A172 (cell line): Measurements from ENCODE around the gene PDZD2. TPM values are rescaled to one million over a fixed set of nuclear protein-coding genes. Genes with fewer than 3 reads are reported as not detected.
"Not testable (repeated sequence)": the region's sequence is repeated elsewhere in the genome, so short reads cannot be mapped to it uniquely, and the experiment has no call there.

Source experiments
- DNase-seq: peaks from one replicate; pipeline ENCODE4 v3.0.0-alpha.2; 2015; ENCODE audit warnings: low spot score
- total RNA-seq: library from RNA; depleted of rRNA; stranded (reverse); fragments of >200 nt; shearing (Covaris generic); gene quantifications from 2 replicates; pipeline ENCODE4 v1.2.3, GENCODE V29; 2014

Gene PDZD2
- total RNA-seq, 1 experiment from 2014 or later, result 0.16 TPM

DNA sequence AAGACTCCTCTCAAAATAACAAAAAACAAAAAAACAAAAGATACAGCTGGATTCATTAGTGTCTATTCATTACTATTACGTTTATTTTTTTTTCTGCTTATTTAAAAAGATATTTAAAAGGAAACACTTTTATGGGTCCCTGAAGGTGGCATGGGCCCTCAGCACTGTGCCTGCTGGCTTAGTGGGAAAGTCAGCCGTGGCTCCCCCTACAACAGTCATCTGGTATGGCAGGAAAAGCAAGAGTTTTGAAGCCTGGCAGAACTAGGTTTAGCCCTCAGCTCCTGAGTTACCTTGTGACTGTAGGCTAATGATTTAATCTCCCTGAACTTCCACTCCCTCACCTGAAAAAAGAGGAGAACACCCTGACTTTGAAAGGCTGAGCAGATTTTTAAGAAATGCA is 399.6 kb downstream of the PDZD2 start:
- DNase-seq, result no peak

- not testable (repeated sequence) for DNase-seq
Observed at GRCh38 chr5:32039133-32039532, 400.2 kb downstream of the PDZD2 start.

- DNase-seq, result not testable (repeated sequence)
Observed at GRCh38 chr5:32039601-32040000, 400.7 kb downstream of the PDZD2 start.

DNA sequence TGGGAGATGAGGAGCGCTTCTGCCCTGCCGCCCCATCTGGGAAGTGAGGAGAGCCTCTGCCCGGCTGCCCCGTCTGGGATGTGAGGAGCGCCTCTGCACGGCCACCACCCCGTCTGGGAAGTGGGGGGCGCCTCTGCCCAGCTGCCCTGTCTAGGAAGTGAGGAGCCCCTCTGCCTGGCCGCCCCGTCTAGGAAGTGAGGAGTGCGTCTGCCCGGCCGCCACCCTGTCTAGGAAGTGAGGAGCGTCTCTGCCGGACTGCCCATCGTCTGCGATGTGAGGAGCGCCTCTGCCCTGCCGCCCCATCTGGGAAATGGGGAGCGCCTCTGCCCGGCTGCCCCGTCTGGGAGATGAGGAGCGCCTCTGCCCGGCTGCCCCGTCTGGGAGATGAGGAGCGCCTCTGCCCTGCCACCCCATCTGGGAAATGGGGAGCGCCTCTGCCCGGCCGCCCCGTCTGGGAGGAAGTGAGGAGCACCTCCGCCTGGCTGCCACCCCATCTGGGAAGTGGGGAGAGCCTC is 401.3 kb downstream of the PDZD2 start:
- not testable (repeated sequence) for DNase-seq

DNA sequence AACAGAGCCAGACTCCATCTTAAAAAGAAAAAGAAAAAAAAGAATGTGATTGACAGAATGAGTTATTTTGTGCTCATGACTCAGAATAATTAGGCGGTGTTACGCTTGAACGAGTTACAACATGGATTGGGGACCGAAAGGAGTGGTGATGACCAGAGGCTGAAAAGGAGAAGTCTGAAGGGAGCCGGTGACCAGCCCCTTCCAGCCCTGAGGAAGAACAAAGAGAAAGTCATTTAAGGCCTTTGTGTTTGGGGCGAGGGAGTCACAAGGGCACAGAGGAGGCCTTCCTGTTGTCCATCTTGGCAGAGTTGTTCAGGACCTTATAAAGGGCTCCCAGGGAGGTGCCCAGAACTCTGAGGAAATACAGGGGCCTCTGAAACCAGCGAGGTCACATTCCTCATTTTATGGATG is 403.6 kb downstream of the PDZD2 start:
- DNase-seq, result peak; percentile 29

GRCh38 chr5:32043105-32043504 is 404.2 kb downstream of the PDZD2 start:
- no peak for DNase-seq

DNA sequence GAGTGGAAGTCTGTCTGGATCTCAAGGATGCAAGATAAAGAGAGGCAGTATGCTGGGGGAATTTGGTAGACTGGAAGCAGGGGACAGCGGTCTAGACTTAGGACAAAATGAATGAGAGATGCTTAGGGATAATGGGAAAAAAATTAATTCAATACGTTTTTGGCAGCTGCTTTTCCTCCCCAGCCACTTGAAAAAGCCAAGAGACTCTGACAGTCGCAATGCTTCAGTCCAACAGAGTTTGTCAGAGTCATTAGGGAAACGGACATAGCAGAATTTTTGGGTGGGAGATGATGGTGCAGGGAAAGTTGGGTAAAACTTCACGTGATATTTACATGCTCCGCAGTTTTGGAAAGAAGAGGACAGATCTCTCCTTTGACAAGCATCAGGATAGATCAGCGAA is 405.5 kb downstream of the PDZD2 start:
- DNase-seq, result no peak

DNA sequence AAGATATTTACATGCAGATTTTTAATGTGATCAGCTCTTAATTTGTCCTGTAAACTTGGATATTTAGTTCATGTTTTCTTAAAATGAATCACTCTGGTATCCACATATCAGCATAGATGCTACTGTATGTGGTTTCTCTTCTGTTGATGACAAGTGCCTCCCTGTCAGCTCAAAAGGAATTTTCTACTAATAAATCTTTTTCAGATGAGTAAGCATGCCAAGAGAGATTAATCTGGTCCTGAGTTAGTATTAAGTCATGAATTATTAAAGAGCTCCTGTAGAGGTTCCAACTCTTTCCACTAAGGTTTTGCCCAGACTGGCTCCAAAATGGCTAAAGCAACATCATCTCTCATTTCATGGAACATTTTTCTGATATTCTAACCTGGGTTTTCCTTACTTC is 406.0 kb downstream of the PDZD2 start:
- peak; percentile 92 for DNase-seq

- no peak for DNase-seq
Observed at GRCh38 chr5:32047056-32047455, 408.1 kb downstream of the PDZD2 start.

GRCh38 chr5:32051796-32052195 is 412.9 kb downstream of the PDZD2 start:
- DNase-seq, result no peak

GRCh38 chr5:32055891-32056866 is 417.2 kb downstream of the PDZD2 start:
- no peak for DNase-seq

DNA sequence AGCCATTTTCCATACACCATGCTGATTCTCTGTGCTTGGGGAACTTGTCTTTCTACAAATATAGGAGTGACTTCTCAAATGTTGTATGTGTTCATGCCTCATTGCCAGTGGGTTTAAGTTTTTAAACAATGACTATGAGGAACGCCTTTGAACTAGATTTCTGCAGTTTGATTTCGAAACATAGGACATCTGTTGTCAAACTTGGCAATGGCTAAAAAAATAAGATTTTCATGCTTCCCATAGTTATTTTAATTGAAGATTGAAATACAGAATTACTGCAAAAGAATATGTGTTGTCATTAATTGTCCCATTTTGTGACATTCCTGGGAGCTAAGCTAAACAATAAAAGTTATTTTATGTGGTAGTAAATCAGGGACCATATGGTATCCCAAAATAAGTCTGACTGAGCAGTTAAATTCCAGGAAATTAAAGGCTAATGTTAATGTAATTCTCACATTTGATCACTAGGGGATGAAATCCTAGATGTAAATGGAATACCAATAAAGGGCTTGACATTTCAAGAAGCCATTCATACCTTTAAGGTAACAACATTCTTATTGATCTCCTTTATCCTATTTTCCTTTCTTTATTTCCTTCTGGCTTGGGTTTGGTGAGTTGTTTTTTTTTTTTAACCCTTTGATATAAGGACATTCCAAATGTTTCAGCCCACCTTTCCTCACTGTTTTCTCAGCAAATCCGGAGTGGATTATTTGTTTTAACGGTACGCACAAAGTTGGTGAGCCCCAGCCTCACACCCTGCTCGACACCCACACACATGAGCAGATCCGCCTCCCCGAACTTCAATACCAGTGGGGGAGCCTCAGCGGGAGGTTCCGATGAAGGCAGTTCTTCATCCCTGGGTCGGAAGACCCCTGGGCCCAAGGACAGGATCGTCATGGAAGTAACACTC is 418.5 kb downstream of the PDZD2 start:
- DNase-seq, result no peak

- DNase-seq, result no peak
Observed at GRCh38 chr5:32058101-32058500, 419.2 kb downstream of the PDZD2 start.

GRCh38 chr5:32058997-32059396 is 420.1 kb downstream of the PDZD2 start:
- no peak for DNase-seq

GRCh38 chr5:32059761-32060530 is 421.0 kb downstream of the PDZD2 start:
- DNase-seq, result no peak

DNA sequence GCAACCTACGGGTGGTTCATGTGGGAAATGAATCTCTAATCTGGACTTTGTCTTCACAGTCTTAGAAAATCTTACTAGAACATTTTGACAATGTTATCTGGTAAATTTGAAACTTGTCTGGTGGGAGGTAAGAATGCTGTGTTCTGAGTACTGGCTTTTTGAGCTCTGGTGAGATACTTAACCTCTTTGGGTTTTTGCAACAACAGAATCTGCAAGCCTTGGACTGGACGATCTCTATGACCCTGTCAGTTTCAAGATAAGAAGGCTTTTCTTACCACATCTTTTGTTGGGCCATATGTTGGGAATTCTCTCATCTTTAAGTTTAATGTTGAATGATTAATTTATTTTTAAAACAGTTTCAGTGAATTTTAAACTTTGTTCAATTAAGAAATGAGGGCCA is 422.3 kb downstream of the PDZD2 start:
- no peak for DNase-seq

- DNase-seq, result no peak
Observed at GRCh38 chr5:32066448-32066847, 427.5 kb downstream of the PDZD2 start.

DNA sequence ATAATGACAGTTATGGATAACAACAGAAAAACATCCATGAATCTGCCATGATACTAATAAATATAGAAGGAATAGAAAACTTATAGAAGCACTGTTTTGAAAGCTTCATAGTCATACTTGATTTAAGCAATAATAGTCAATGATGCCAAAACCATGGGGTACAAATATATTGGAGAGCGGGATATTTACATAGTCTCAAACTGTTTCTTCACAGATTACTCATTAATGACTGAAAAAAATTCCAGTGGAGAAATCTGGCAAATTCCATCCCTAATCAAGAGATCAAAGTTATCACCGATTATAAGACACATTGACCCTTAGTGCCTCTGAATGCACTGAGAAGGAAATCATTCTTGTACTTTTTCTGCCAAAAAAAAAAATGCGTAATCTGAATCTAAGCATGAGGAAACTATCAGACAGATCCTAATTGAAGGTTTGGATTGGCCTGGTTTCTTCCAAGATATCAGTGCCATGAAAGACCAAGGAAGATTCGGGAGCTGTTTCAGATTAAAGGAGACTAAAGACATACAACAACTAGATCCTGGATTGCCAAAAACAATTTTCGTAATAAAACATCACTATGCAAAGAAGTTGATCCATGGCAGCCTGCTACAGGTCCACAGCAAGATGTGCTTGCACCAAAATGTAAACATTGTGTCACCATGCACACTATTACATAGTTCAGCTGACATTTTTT is 429.0 kb downstream of the PDZD2 start:
- no peak for DNase-seq

DNA sequence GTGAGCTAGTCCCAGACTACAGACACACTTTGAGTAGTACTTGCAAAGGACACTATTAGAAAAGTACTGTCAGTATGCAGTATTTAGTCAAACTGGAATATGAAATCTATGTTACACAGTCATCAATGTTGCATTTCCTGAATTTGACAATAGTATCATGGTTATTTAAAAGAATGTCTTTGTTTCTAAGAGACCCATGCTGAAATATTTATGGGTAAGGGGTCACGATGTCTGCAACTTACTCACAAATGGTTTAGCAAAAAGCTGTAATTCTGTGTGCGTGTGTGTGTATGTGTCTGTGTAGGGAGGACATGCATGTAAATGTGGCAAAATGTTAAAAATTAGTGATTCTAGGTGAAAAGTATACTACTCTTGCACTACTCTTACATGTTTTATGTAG is 429.6 kb downstream of the PDZD2 start:
- DNase-seq, result no peak

- DNase-seq, result no peak
Observed at GRCh38 chr5:32069396-32069795, 430.5 kb downstream of the PDZD2 start.
